T-helper 17 cell (primary cell): Measurements from ENCODE around the gene ASCC2. TPM values are rescaled to one million over a fixed set of nuclear protein-coding genes. Genes with fewer than 3 reads are reported as not detected.
A peak's percentile ranks its signal among the peaks of the same experiment; 100 is the strongest.

Experiments
- ATAC-seq: fragments of 150-1000 bp; cut with Tn5 transposase; 2 replicates; pipeline ENCODE4 v1.10.0; 2021; ENCODE audit warnings: mild to moderate bottlenecking, moderate library complexity
- DNase-seq, 3 donors: peaks; one replicate each; pipeline versions ENCODE4 v3.0.0 to v3.0.0-alpha.2; 2020 to 2021
- H3K9me3 ChIP-seq: one replicate; pipeline ENCODE4 v1.7.0; 2013; ENCODE audit warnings: low read length, mild to moderate bottlenecking; ENCODE audit not compliant: control insufficient read depth, poor library complexity, severe bottlenecking
- H3K27ac Mint-ChIP-seq: one replicate; pipeline ENCODE4 v1.8.0; 2022; ENCODE audit warnings: mild to moderate bottlenecking, moderate library complexity, mixed read lengths
- H3K27me3 Mint-ChIP-seq: one replicate; pipeline ENCODE4 v1.8.0; 2022; ENCODE audit warnings: mixed read lengths
- H3K36me3 Mint-ChIP-seq: one replicate; pipeline ENCODE4 v1.8.0; 2022; ENCODE audit warnings: low read depth, mixed read lengths
- H3K4me1 Mint-ChIP-seq: one replicate; pipeline ENCODE4 v1.8.0; 2022; ENCODE audit warnings: mild to moderate bottlenecking, mixed read lengths
- H3K4me3 Mint-ChIP-seq: one replicate; pipeline ENCODE4 v1.8.0; 2022; ENCODE audit warnings: mild to moderate bottlenecking, moderate library complexity, mixed read lengths
- total RNA-seq, 4 donors: library from RNA in 2 of 4; stranded (reverse) in 2 of 4; gene quantifications; one replicate each; pipeline ENCODE4 v1.2.3 and lab custom pipeline; 2022 to 2026

Gene ASCC2
- total RNA-seq, 2 donors from 2014 or later: 65.9 to 79.8 TPM

DNA sequence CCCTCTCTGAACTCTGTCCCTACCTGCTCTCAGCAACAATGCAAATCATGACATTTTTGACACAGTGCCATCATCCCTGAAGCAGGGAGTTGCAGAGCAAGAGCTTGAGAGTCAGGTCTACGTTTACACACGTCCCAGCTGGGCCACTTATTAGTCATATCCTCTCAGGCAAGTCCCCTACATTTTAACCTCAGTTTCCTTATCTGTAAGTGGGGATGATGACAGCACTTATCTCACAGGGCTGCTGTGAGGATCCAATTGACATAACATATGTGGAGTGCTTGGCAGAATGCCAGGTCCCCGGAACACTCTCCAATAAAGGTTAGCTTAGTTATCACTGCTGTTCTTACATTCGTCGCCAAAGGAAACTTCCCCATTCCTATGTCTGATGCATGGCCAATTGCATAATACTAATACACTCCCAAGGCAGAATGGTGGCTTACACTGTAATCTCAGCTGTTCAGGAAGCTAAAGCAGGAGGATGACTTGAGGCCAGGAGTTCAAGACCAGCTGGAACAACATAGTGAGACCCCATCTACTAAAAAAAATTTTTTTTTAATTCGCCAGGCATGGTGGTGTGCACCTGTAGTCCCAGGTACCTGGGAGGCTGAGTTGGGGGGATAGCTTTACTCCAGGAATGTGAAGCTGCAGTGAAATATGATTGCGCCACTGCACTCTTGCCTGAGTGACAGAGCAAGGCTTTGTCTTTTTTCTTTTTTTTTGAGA lies 16.6 kb downstream of the ASCC2 start:
- DNase-seq (no peak), ATAC-seq (peak; percentile 40)
- no peaks in the 10 kb centered on the region for H3K27me3 Mint-ChIP-seq
- H3K27ac Mint-ChIP-seq: no peak overlapping the region
- H3K4me1 Mint-ChIP-seq: peaks cover 6% of the 10 kb centered on the region
- H3K36me3 Mint-ChIP-seq: peaks cover 12% of the 10 kb centered on the region
- H3K4me3 Mint-ChIP-seq: no peak overlapping the region
- H3K9me3 ChIP-seq: no peaks in the 10 kb centered on the region

DNA sequence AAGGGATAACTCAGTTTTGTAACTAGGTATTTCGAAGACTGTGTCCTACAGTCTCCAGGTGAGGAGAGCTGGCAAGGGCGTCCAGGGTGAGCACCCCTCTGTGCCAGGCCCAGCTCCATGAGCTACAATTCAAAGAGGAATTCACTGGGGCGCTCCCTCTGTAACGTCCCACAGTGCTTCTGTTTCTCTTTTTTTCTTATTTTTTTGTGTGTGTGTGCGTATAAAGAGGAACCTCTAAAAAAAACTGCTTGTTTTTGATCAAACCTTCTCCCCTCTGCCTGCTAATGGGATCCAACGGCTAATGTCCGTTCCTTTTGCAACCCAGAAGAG lies 17.1 kb downstream of the ASCC2 start:
- Mint-ChIP-seq H3K4me3 (no peak overlapping the region), H3K4me1 (peaks cover 6% of the 10 kb centered on the region), H3K36me3 (peaks cover 12% of the 10 kb centered on the region), H3K27me3 (no peaks in the 10 kb centered on the region), H3K27ac (no peak overlapping the region)
- DNase-seq: no peak
- no peak for ATAC-seq
- H3K9me3 ChIP-seq: no peaks in the 10 kb centered on the region

DNA sequence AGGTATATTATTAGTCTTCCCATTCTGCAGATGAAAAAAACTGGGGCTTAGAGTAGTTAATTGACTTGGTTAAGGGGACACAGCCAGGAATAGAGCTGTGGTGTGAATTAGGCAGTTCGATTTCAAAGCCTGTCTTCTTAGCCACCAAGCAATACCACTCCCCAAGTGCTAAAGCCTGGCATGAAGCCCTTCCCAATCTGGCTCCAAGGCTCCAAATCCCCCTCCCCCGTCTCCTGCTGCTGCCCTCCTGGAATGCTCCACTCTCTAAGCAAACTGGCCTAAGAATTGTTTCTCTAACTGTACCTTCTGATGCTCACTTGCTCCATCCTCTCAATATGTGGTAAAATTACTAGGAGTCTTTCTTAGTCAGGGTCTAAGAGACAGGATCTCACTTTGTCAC lies 18.6 kb downstream of the ASCC2 start:
- no peaks in the 10 kb centered on the region for H3K9me3 ChIP-seq
- ATAC-seq: no peak
- no peak overlapping the region for H3K4me3 Mint-ChIP-seq
- H3K27me3 Mint-ChIP-seq: no peaks in the 10 kb centered on the region
- peaks cover 6% of the 10 kb centered on the region for H3K4me1 Mint-ChIP-seq
- no peak for DNase-seq
- H3K27ac Mint-ChIP-seq: no peak overlapping the region
- H3K36me3 Mint-ChIP-seq: peaks cover 11% of the 10 kb centered on the region

DNA sequence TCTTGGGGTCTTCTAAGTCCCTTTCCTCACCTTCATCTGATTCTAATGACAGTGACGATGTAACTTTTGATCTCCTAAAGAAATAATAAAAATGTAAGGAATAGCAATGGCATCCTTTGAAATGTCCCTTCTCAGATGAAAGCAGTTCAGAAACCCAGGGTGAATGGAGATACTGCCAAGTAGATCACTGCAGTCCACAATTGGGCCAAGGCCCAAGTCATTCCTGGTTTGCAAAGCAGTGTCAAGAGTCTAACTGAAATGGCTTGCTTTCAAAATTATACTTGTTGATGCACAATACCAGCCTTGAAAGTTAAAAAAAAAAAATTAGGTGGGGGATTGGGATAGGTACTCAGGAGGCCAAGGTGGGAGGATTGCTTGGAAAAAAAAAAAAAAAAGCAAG lies 20.4 kb downstream of the ASCC2 start:
- H3K27ac Mint-ChIP-seq: no peak overlapping the region
- ATAC-seq (no peak), DNase-seq (no peak)
- peaks cover 11% of the 10 kb centered on the region for H3K36me3 Mint-ChIP-seq
- no peaks in the 10 kb centered on the region for H3K9me3 ChIP-seq
- no peaks in the 10 kb centered on the region for H3K27me3 Mint-ChIP-seq
- H3K4me3 Mint-ChIP-seq: no peak overlapping the region
- peaks cover 6% of the 10 kb centered on the region for H3K4me1 Mint-ChIP-seq

DNA sequence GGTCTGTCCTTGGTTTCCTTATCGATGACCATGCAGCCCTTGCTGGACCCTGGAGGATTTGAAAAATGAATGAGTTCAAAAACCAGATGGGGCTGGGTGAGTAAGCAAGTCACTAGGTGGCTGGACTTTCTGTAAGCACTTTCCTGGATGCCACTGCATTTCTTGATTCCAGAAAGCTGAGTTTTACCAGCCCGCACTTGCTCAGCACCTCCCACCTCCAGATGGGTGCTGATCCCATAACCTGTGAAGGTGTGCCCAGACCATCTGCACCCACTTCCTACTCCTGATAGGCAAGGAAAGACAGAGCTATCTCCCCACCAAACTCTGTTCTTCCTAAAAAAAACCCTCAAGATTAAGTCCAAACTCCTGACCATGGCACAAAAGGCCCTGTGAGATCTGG lies 21.1 kb downstream of the ASCC2 start:
- H3K9me3 ChIP-seq: no peaks in the 10 kb centered on the region
- no peak overlapping the region for H3K27ac Mint-ChIP-seq
- peaks cover 5% of the 10 kb centered on the region for H3K4me1 Mint-ChIP-seq
- H3K4me3 Mint-ChIP-seq: peak overlapping the region; percentile 9
- peaks cover 13% of the 10 kb centered on the region for H3K36me3 Mint-ChIP-seq
- no peak for ATAC-seq
- no peak for DNase-seq
- H3K27me3 Mint-ChIP-seq: no peaks in the 10 kb centered on the region

DNA sequence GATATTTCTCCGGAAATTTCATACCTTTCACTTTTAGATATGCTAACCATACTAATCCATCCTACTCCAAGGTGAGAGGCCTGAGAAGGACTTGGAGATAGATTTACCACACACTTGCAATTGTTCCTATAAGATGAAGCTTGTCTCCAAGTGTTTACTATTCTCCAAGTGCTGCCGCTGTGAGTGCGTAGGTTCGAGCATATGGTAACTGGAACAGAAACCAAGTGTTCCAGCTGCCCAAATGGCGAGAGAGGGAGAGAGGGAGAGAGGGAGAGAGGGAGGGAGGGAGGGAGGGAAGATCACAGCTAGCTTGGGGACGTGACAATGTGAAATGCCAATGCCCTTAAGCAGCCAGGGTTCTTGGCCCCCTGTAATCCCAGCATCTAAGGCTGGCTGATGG lies 21.5 kb downstream of the ASCC2 start:
- H3K4me3 Mint-ChIP-seq: no peak overlapping the region
- ATAC-seq (no peak), DNase-seq (no peak)
- H3K27me3 Mint-ChIP-seq: no peaks in the 10 kb centered on the region
- H3K9me3 ChIP-seq: no peaks in the 10 kb centered on the region
- peaks cover 5% of the 10 kb centered on the region for H3K4me1 Mint-ChIP-seq
- peaks cover 13% of the 10 kb centered on the region for H3K36me3 Mint-ChIP-seq
- no peak overlapping the region for H3K27ac Mint-ChIP-seq

DNA sequence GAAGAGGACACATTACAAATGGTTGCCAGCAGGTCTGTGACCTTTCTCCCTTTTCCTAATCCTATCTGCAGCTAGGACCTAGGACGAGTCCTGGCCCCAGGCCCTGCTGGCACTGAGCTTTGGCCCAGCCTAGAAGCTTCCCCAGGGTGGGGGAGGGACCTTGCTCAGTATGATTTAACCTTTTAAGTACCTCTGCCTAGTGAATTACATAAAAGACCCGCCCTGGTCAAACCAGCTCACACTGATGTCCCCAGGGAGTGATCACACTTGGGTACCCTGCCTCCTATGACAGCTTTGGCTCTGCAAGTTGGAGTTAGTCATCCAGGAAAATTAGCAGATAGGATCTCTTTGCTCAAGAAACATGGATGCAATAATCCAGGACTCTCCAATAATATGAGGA lies 21.9 kb downstream of the ASCC2 start:
- H3K36me3 Mint-ChIP-seq: peaks cover 13% of the 10 kb centered on the region
- peak overlapping the region; percentile 53 for H3K27ac Mint-ChIP-seq
- H3K27me3 Mint-ChIP-seq: no peaks in the 10 kb centered on the region
- no peaks in the 10 kb centered on the region for H3K9me3 ChIP-seq
- ATAC-seq (no peak), DNase-seq (no peak)
- H3K4me1 Mint-ChIP-seq: peaks cover 5% of the 10 kb centered on the region
- no peak overlapping the region for H3K4me3 Mint-ChIP-seq

DNA sequence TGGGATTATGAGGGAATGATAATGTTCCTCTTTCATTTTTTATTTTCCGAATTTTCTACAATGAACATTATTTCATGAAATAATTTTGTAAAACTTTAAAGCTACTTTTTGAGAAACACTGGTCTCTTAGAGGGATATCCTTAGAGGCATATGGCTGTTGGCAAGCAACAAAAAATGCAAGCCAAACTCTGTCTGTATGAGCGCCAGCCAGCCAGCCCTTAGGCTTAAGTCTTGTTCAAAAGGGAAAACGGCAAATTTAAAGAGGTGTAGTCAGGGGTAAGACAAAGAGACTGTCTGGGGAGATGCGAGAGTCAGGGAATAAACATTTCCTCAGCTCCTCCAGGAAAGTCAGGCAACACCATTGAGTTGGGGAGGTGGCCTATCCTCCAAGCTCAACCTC lies 22.5 kb downstream of the ASCC2 start:
- Mint-ChIP-seq H3K36me3 (peaks cover 13% of the 10 kb centered on the region), H3K4me3 (no peak overlapping the region), H3K27me3 (no peaks in the 10 kb centered on the region), H3K27ac (peak overlapping the region; percentile 53), H3K4me1 (peaks cover 5% of the 10 kb centered on the region)
- DNase-seq (no peak), ATAC-seq (no peak)
- no peaks in the 10 kb centered on the region for H3K9me3 ChIP-seq

DNA sequence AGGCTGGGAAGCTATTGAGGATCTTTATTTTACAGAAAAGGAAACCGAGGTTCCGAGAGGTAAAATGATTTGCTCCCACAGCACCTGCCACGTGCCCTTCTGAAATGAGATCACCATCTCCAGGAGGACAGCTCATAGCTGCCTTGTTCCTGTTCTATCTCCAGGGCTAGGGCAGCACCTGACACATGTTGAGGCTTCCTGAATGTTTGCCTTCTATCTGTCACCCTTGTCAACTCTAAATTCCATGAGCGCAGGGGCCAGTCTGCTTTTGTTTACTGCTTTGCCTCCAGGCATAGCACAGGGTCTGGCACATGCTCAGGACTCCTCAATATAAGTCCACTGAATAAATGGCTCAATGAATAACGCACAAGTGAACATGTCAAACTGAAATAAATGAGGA lies 24.1 kb downstream of the ASCC2 start:
- Mint-ChIP-seq H3K27me3 (no peaks in the 10 kb centered on the region), H3K4me1 (peaks cover 10% of the 10 kb centered on the region), H3K36me3 (peaks cover 15% of the 10 kb centered on the region), H3K4me3 (no peak overlapping the region), H3K27ac (peak overlapping the region; percentile 27)
- no peaks in the 10 kb centered on the region for H3K9me3 ChIP-seq
- ATAC-seq (no peak), DNase-seq (no peak)

DNA sequence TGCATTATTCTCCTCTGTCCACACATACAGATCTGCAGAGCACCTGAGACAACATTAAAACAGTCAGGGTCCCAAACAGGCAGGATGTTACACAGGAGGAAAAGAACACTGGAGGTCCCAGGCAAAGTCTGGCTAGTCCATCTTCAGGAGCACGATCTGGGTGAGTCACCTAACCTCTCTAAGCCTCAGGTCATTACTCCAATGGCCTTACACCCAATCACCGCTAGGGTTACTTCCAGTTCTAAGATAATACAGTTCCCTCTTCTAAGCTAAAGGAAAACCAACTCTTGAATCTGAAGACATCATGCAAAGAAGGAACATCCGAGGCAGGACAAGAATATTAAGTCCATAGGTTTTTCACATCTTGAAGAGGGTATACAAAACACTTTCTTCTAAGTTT lies 24.5 kb downstream of the ASCC2 start:
- no peaks in the 10 kb centered on the region for H3K9me3 ChIP-seq
- ATAC-seq (no peak), DNase-seq (no peak)
- Mint-ChIP-seq H3K4me1 (peaks cover 10% of the 10 kb centered on the region), H3K4me3 (no peak overlapping the region), H3K27me3 (no peaks in the 10 kb centered on the region), H3K36me3 (peaks cover 13% of the 10 kb centered on the region), H3K27ac (no peak overlapping the region)

DNA sequence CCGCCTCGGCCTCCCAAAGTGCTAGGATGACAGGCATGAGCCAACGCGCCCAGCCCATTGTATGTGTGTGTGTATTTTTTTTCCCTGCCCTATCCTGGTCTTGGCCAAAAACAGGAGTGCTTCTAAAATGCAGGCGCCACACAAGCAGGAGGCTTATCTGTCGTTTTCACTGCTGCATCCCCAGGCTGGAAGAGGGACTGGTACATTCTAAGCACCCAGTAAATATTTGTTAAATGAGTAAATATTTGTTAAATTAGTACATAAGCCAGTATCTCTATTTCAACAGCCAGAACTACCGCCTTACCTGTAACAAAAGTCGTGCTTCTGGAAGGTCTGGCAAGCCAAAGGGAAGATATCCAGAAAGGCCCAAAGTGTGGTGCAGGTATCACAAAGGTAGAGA lies 24.9 kb downstream of the ASCC2 start:
- no peak overlapping the region for H3K4me3 Mint-ChIP-seq
- peak overlapping the region; percentile 76 for H3K27ac Mint-ChIP-seq
- H3K36me3 Mint-ChIP-seq: peaks cover 12% of the 10 kb centered on the region
- H3K4me1 Mint-ChIP-seq: peaks cover 10% of the 10 kb centered on the region
- DNase-seq: no peak
- H3K9me3 ChIP-seq: no peaks in the 10 kb centered on the region
- no peaks in the 10 kb centered on the region for H3K27me3 Mint-ChIP-seq
- no peak for ATAC-seq

DNA sequence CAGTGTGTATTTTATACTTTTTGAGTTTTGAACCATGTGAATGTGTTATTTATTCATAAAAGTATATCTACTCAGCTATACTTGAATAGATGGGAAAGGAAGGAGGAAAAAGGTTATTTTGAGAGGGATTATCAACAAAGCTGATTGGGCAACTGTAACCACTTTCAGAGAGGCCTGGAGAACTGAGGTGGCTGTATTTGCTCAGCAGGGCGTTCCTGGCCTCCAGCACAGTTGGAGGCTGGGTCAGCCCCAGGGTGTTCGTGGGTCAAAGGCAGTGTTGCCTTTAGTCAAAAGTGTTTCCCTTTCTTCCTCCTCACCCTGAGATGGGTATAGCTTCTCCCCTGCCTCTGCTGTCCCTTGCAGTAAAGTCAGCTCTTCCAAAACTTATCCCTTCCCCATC lies 26.7 kb downstream of the ASCC2 start:
- H3K9me3 ChIP-seq: no peaks in the 10 kb centered on the region
- H3K27me3 Mint-ChIP-seq: no peaks in the 10 kb centered on the region
- H3K4me3 Mint-ChIP-seq: no peak overlapping the region
- peaks cover 14% of the 10 kb centered on the region for H3K36me3 Mint-ChIP-seq
- H3K4me1 Mint-ChIP-seq: peaks cover 10% of the 10 kb centered on the region
- ATAC-seq (no peak), DNase-seq (no peak)
- no peak overlapping the region for H3K27ac Mint-ChIP-seq

DNA sequence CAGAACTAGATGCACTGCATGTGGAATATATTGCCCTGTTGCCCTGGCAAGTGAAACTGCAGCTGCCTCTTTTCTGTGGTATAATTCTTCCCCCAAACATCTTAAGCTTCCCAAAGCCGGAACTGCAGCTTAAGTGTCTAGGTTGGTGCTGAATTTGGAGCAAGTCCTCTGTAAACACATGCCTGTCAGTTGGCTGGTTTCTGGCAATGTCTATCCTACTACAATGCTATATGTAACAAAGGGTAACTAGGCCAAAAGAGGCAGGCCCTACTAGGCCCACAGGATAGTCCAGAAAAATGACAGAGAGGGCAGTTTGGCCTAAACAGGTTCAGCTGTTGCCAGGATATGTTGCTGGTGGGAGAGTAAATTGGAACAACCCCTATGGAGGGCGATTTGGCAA lies 27.9 kb downstream of the ASCC2 start:
- H3K36me3 Mint-ChIP-seq: peaks cover 17% of the 10 kb centered on the region
- H3K27ac Mint-ChIP-seq: peak overlapping the region; percentile 16
- H3K4me1 Mint-ChIP-seq: peaks cover 11% of the 10 kb centered on the region
- ATAC-seq: no peak
- H3K9me3 ChIP-seq: no peaks in the 10 kb centered on the region
- no peaks in the 10 kb centered on the region for H3K27me3 Mint-ChIP-seq
- no peak overlapping the region for H3K4me3 Mint-ChIP-seq
- DNase-seq: no peak

DNA sequence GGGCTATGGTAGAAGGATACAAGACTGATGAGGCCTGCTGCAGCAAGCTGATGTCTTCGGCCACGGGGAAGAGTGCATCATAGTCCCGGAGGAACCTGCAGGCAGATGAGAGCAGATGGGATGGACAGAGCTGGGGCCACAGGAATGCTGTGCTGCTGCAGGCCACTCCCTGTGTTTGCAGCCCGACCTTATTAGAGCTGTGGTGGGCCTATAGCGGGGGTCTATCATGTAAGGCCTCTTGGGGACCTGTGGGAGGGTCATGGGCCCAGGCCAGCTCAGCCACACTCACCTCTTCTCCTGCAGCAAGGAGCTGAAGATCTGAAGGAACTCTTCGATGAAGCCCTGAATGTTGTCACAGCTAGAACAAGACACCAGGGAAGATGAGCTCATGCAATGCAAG lies 31.9 kb downstream of the ASCC2 start:
- Mint-ChIP-seq H3K27ac (peak overlapping the region; percentile 29), H3K4me3 (no peak overlapping the region), H3K36me3 (peaks cover 15% of the 10 kb centered on the region), H3K27me3 (no peaks in the 10 kb centered on the region), H3K4me1 (peaks cover 9% of the 10 kb centered on the region)
- no peaks in the 10 kb centered on the region for H3K9me3 ChIP-seq
- ATAC-seq: no peak
- no peak for DNase-seq
